HPDE6-E6E7 (cell line): ENCODE data around the gene GMPR.

Experiments used
- DNase-seq: peaks from one replicate; pipeline ENCODE4 v3.0.0; 2011; ENCODE audit warnings: missing footprints; ENCODE audit errors: extremely low spot score

Gene GMPR

GRCh38 chr6:16272201-16272600 is 33.8 kb downstream of the GMPR start:
- no peak for DNase-seq

GRCh38 chr6:16273256-16273655 is 34.9 kb downstream of the GMPR start:
- DNase-seq = no peak

- DNase-seq = no peak
These were observed 36.1 kb downstream of the GMPR start for GRCh38 chr6:16274483-16274882.

- no peak for DNase-seq
These were observed 36.6 kb downstream of the GMPR start for GRCh38 chr6:16274885-16275589.

GRCh38 chr6:16277101-16277981 is 39.0 kb downstream of the GMPR start:
- peak; percentile 92 for DNase-seq

- no peak for DNase-seq
These were observed 39.8 kb downstream of the GMPR start for GRCh38 chr6:16278048-16278724.

- no peak for DNase-seq
These were observed 40.4 kb downstream of the GMPR start for GRCh38 chr6:16278750-16279149.

- DNase-seq = no peak
These were observed 40.9 kb downstream of the GMPR start for GRCh38 chr6:16279243-16279642.

- no peak for DNase-seq
These were observed 44.0 kb downstream of the GMPR start for GRCh38 chr6:16282370-16282769.

- DNase-seq = no peak
These were observed 46.1 kb downstream of the GMPR start for GRCh38 chr6:16284472-16284871.

GRCh38 chr6:16285467-16286150 is 47.2 kb downstream of the GMPR start:
- no peak for DNase-seq

GRCh38 chr6:16286151-16286522 is 47.8 kb downstream of the GMPR start:
- DNase-seq = no peak

GRCh38 chr6:16288163-16288562 is 49.8 kb downstream of the GMPR start:
- DNase-seq = no peak

GRCh38 chr6:16291739-16292138 is 53.4 kb downstream of the GMPR start:
- no peak for DNase-seq

- no peak for DNase-seq
These were observed 54.0 kb downstream of the GMPR start for GRCh38 chr6:16292432-16292831.

GRCh38 chr6:16292942-16293341 is 54.6 kb downstream of the GMPR start:
- DNase-seq = no peak

- DNase-seq = no peak
These were observed 56.0 kb downstream of the GMPR start for GRCh38 chr6:16294371-16294770.

GRCh38 chr6:16295060-16295459 is 56.7 kb downstream of the GMPR start:
- DNase-seq = no peak

GRCh38 chr6:16295471-16295870 is 57.1 kb downstream of the GMPR start:
- no peak for DNase-seq

- no peak for DNase-seq
These were observed 57.8 kb downstream of the GMPR start for GRCh38 chr6:16296061-16296670.

- DNase-seq = no peak
These were observed 61.5 kb downstream of the GMPR start for GRCh38 chr6:16299861-16300260.

- DNase-seq = no peak
These were observed 63.1 kb downstream of the GMPR start for GRCh38 chr6:16301511-16301910.
